ENCODE measurements around the gene GJB2.

The GJB2 gene

GRCh38 chr13:20192836-20193161 is at the start of gene GJB2:
Gene GJB2, minus strand, starts transcription at chr13:20192938. Its CDS starts 3,357 bp downstream, at chr13:20189581.
- DNase-seq, result peak in 1 of 2 experiments; percentile 25

- DNase-seq, result no peak
These were observed 48.9 kb upstream of the GJB2 start for GRCh38 chr13:20241593-20241992.

- no peak for DNase-seq
These were observed 47.0 kb upstream of the GJB2 start for GRCh38 chr13:20239748-20240147.

- peak in 1 of 2 experiments; percentile 1 for DNase-seq
These were observed 40.0 kb upstream of the GJB2 start for GRCh38 chr13:20232556-20233277.

GRCh38 chr13:20231839-20232555 is 39.3 kb upstream of the GJB2 start, which contains the start of gene GJB6:
Gene GJB6, minus strand, starts transcription at chr13:20232319. Its CDS starts 8,839 bp downstream, at chr13:20223480.
- DNase-seq, result peak; percentile 28 to 37

- peak; percentile 5 to 21 for DNase-seq
These were observed 38.4 kb upstream of the GJB2 start for GRCh38 chr13:20230913-20231838.

- DNase-seq, result no peak
These were observed 35.0 kb upstream of the GJB2 start for GRCh38 chr13:20227730-20228129.

- no peak for DNase-seq
These were observed 34.5 kb upstream of the GJB2 start for GRCh38 chr13:20227288-20227687.

GRCh38 chr13:20222553-20222952 is 29.8 kb upstream of the GJB2 start:
- no peak for DNase-seq

GRCh38 chr13:20221772-20222171 is 29.0 kb upstream of the GJB2 start:
- DNase-seq, result no peak

- DNase-seq, result no peak
These were observed 26.8 kb upstream of the GJB2 start for GRCh38 chr13:20219577-20219976.

GRCh38 chr13:20217168-20217567 is 24.4 kb upstream of the GJB2 start:
- no peak for DNase-seq

- no peak for DNase-seq
These were observed 17.2 kb upstream of the GJB2 start for GRCh38 chr13:20209948-20210347.

GRCh38 chr13:20206698-20207235 is 14.0 kb upstream of the GJB2 start:
- no peak for DNase-seq

- DNase-seq, result no peak
These were observed 13.4 kb upstream of the GJB2 start for GRCh38 chr13:20206065-20206697.

- no peak for DNase-seq
These were observed 6.0 kb upstream of the GJB2 start for GRCh38 chr13:20198781-20199180.

- DNase-seq, result no peak
These were observed 4.7 kb upstream of the GJB2 start for GRCh38 chr13:20197361-20197834.

GRCh38 chr13:20195801-20196200 is 3.1 kb upstream of the GJB2 start:
- DNase-seq, result no peak

GRCh38 chr13:20193907-20194631 is 1.3 kb upstream of the GJB2 start:
- peak; percentile 26 to 48 for DNase-seq

- DNase-seq, result peak in 1 of 2 experiments; percentile 14
These were observed 596 bp upstream of the GJB2 start for GRCh38 chr13:20193162-20193906.

All from activated CD4-positive, alpha-beta T cell treated with anti-CD3 and anti-CD28 coated beads, Interleukin-2, amount 50 U/mL, for 48 hours (primary cell).